Stimulated activated CD4-positive, alpha-beta T cell treated with anti-CD3 and anti-CD28 coated beads, Interleukin-1b, Interleukin-23, amount 100 ng/mL, for 24 hours (primary cell): Measurements from ENCODE around the gene KIFAP3.
"Not testable (repeated sequence)": the region's sequence is repeated elsewhere in the genome, so short reads cannot be mapped to it uniquely, and the experiment has no call there.

Experiments
- DNase-seq, 4 experiments: peaks; one replicate each; pipeline ENCODE4 v3.0.0-alpha.2; 2020; ENCODE audit warnings: low read depth in 4 of 4, low spot score in 1 of 4

Gene KIFAP3

DNA sequence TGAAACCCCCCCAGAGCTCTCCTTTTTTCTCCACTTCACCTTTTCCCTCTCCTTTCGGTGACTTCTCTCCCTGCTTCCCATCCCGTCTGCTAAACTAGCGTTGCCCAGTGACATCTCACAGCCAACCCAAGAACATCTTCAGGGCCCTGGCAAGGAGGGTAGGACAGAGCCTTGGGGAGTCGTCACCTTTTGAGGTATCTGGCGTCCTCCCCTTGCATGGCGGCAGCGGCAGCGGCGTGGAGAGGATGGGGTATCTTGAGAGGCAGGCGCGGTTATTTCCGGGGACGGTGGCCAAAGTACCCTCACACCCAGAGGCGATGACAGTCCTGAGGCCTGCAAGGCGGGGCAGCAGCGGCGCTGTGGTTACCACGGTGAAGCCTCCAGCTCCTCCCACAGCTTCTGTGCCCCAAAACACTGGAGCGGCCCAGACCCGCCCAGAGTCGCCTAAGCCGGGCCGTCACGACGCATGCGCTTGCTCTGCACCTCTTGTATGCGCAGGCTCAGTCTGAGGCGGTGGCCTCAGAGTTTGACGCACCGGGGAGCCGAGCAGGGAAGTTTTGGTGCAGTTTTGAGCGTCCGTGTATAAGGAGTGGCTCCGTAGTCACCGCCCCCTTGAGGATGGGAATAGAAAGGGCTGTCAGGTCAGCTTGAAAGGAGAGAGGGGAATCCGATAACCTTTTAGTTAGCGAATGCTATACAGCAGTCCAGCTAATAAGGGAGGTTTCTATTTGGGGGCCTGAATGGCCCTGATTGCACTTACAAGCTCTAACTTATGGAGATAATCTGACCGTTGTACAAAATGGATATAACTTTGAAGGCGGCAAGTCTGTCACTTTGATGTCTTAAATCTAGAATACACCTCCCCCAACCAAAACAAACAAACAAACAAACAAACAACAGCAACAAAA is at the start of gene KIFAP3:
KIFAP3 (minus strand) TSS at position 446 of the 908 bp plus-strand sequence; CDS start at position 218, 228 bp downstream.
- peak; percentile 76 to 93 (median 88) for DNase-seq

DNA sequence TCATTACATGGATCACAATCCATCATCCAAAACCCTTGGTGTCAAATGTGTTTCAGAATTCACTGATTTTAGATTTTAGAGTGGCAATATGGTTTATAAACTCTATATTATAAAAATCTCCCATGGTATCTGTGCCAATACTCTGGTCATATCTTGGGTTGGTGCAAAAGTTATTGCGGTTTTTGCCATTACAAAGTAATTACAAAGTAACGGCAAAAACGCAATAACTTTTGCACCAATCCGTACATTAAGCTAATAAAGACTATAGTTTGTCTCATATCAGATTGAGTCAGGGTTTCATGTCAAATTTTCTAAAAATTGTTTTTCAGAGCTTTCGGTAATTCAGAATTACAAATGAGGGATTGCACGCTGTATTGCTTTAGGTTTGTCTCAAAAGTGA is 47.9 kb upstream of the KIFAP3 start:
- no peak for DNase-seq

DNA sequence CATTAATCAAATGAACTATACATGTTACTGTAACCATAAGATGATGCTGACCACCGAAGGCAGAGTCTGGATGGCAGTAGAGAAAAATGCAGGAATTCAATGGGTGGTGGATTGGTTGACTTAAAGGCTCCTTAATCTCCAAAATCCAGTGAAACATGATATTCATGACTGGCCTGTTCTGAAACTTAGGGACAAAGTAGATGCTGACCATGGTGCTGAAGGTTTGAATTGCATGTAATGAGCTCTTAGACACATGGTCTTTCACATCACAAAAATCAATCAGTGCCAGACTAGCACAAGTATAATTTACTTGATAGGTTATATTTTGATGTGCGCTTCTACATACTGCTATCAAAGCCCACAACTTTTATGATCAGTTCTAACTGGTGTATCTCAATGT is 40.4 kb upstream of the KIFAP3 start:
- no peak for DNase-seq

DNA sequence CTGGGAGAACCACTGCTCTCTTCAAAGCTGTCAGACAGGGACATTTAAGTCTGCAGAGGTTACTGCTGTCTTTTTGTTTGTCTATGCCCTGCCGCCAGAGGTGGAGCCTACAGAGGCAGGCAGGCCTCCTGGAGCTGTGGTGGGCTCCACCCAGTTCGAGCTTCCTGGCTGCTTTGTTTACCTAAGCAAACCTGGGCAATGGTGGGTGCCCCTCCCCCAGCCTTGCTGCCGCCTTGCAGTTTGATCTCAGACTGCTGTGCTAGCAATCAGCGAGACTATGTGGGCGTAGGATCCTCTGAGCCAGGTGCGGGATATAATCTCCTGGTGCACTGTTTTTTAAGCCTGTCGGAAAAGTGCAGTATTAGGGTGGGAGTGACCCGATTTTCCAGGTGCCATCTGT is 38.6 kb upstream of the KIFAP3 start:
- DNase-seq: not testable (repeated sequence)

DNA sequence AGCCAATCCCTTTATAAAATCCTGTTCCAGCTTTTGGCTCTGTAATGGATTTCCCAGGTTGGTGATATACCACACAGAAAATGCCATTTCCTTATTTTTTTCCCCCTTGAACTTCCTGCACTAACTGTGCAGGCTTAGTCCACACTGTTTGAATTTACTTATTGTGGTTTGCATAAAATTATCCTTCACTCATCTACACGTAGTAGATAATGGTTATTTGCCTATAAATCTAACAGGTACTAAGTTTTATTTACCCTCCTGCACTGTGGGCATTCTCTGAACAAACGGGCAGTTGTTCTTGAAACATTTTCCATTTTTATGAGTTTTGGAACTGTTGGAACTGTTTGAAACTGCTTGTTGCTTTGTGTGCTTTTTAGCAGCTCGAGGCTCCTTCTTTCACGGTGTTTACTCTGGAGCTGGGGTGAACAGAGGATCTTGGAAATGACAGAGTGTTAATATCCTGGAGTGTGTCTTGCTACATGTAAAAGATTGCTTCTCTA is 23.0 kb upstream of the KIFAP3 start:
- DNase-seq: no peak

DNA sequence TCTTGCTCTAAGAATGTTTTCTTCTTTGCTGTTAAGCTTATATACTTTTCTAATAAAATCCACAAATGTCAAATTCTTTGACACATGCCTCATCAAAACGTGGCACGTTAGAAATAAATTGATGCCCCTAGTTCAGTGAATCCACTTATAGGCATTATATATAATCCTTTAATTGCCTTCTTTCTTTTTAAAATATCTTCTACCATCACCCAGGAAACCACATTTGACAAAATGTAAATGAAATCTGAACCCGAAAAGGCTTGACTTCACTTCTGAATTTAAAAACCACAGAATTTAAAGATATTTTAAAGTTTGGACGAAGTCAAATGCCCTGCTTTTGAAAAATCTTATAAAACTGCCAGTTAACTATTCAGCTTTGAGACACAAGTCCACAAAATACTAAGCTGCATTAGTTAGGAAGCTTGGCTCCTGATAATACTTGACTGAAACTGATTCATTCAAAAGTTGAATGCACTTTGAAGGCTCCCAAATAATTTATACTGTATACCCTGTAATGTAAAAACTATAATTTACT is 22.4 kb upstream of the KIFAP3 start:
- DNase-seq: no peak

DNA sequence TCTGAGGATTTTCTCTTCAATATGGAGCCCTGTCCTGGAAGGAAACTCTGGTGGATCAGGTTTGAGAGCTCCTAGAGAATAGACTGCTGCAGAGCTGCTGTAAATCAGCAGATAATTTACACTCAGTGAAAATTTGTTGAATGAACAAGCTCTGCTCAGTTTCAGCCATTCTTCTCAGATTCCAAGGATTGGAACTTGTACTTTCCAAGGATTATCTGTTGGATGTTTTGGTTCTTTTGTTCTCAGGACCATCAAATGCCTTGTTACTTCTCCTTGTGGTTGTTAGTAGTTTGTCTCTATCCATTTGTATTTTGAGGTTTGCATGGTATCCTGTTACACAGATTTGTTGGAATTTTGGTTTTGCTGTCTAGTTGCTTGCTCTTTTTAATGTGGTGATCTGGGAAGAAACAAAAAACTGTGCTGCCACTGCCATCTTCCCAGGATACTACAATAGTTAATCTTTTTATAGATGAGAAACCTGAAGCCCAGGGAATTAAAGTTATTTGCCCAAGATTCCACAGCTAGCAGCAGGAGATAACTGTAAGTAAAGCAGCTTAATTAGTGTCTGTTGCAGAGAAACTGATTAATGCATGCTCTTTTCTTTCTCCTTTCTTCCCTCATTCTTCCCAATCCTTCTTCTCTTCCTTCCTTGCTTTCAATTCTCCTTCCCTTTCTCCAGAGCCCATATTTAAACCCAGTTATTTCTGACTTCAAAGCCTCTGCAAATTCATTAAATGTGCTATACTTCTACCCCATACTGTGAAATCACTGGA is 21.7 kb upstream of the KIFAP3 start:
- no peak for DNase-seq

DNA sequence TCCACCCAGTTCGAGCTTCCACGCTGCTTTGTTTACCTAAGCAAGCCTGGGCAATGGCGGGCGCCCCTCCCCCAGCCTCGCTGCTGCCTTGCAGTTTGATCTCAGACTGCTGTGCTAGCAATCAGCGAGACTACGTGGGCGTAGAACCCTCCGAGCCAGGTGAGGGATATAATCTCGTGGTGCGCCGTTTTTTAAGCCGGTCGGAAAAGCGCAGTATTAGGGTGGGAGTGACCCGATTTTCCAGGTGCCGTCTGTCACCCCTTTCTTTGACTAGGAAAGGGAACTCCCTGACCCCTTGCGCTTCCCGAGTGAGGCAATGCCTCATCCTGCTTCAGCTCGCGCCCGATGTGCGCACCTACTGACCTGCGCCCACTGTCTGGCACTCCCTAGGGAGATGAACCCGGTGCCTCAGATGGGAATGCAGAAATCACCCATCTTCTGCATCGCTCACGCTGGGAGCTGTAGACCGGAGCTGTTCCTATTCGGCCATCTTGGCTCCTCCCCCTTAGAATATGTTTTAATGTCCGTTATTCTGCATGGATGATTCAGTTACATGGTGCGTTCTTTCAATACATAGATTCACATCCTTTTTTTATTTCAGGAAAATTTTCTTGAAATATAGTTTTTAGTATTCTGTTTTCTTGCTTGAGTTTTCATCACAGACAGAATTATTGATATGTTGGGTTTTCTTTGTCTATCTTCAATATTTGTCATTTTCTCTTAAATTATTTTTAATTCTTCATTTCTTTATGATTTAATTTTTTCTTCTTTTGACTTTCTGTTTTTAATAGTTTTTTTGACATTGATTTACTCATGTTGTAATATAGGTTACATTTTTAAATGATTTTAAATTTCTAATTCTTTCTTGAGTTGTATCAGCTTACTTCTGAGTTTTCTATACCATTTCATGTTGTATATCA is 20.5 kb upstream of the KIFAP3 start:
- not testable (repeated sequence) for DNase-seq

DNA sequence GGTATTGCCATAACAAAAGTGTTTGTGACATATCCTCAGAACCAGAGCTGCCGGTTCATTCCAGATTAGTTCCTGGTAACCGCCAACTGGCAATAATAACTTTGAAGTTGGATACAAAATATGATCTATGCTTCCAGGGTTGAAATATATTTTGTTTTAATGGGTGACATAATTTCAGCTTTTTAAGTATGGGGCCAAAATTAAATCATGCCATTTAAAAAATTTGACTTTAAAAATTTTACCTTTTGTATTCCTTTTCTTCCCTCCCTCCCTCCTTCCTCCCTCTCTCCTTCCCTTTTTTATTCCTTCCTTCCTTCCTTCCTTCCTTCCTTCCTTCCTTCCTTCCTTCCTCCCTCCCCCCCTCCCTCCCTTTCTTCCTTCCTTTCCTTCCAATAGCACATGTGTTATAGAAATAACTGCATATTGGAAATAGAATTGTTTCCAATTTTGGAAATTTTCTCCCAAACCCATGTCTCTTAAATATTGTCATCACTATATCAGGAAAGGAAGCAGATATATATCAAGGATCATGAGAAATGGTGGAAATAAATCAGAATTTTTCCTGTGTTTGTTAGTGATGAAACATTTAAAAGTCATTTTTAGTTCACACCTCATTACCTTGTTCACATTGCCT is 12.0 kb upstream of the KIFAP3 start:
- no peak for DNase-seq

DNA sequence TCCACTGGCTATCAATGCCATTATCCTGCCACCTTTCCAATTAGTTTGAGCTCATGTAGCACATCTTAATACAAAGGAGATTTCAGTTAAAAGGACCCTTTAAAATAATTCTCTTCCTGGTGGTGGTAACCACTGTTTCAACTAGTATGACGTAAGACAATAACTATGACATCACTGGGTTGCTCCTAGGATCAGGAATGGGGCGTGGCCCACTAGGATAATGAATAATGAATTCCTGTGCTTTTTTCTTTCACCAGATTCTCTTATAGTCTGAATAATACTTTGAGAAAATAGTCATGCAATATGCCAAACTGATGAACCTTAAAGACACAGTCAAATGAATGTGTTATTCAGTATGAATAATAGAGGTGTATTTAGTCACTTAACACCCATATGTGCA is 10.6 kb upstream of the KIFAP3 start:
- no peak for DNase-seq

DNA sequence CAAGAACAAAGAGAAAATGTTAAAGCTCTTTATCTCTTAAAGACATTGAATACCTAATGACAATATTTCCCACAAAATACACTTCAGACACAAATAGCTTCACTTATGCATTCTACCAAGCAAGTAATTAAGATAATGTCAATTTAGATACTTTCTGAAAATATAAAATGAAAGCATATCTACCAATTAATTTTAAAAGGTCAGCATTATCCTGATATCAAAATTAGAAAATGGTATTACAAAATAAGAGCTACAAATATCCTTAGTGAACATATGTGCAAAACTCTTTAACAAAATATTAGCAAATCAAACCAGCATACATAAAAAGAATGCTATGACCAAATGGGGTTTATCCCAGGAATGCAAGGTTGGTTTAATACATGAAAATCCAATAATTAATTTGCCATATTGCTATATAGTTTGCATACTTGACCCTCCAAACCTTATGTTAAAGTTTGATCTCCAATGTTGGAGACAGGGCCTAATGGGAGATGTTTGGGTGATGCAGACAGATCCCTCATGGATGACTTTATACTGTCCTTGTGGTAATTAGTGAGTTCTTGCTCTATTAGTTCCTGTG is 4.2 kb upstream of the KIFAP3 start:
- DNase-seq: no peak

DNA sequence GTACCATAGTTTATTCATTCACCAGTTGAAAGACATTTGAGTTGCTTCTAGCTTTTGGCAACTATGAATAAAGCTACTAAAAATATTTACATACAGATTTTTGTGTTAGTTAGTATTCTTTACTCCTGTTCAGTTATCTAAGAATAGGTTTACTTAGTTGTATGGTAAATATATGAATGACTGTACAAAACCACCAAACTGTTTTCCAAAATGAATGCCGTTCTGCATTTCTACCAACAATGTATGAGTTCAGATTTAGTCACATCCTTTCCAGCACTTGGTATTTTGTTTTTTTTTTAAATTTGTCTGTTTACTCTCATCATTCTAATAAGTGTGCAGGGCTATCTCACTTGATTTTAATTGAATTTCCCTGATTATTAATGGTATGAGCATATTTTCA is 3.4 kb upstream of the KIFAP3 start:
- DNase-seq: no peak

DNA sequence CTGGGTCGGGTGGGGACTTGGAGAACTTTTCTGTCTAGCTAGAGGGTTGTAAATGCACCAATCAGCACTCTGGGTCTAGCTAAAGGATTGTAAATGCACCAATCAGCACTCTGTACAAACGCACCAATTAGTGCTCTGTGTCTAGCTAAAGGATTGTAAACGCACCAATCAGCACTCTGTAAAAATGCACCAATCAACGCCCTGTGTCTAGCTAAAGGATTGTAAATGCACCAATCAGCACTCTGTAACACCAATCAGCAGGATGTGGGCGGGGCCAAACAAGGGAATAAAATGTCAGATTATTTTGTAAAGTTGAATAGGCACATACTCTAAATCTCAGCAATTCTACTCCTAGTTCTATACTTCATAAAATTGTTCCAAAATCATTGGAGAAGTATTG is 2.5 kb upstream of the KIFAP3 start:
- not testable (repeated sequence) for DNase-seq

DNA sequence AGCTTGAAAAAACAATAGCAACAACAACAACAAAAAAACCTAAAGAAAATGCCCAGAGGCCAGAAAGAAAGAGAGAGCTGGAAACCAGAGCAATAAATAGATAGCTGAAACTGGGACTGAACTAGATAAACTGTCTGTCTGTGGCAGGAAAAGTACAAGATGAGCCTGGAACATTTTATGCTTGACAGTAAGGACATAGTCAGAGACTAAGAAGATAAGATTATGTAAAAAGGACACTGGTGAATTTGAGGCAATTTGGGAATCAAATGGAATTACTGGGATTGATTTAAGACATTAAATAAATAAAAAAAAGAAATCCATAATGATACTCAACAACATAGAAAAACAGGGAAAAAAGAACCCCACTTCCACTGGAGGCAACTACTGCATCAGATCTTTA is 1.7 kb upstream of the KIFAP3 start:
- DNase-seq: no peak

DNA sequence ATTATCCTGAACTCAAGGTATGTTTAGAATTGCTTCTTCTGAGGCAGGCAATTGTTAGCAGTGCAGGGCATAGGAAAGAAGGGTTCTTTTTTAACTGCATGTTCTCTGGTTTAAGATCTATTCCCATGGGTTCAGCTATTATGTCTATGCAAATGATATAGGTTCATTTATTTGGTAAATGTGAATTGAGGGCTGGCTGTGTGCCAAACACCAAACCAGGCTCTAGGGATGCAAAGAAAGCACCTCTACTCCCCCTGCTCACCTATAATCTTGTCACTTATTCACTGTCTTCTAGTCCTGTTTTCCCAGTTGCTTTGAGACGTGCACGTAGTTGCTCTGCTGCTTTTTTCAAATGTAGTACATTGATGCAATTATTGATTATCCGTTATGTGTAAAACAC is 691 bp upstream of the KIFAP3 start:
- no peak for DNase-seq

DNA sequence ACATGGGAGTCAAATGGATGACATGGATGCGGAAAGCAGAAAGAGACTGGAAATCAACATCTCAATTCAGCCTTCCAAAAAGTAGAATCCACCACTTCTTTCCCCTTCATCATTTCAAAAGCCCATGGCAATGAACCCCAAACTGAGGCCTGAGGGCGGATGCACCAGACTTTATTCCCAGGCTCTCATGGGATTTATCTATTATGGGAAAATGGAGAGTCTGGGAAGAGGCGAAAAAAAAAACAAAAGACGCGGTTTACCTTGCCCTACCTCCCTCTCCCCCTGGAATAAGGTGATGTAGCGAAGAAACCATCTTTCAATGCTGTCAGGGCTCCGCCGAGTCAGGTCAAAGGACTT is 624 bp downstream of the KIFAP3 start:
- DNase-seq: no peak

DNA sequence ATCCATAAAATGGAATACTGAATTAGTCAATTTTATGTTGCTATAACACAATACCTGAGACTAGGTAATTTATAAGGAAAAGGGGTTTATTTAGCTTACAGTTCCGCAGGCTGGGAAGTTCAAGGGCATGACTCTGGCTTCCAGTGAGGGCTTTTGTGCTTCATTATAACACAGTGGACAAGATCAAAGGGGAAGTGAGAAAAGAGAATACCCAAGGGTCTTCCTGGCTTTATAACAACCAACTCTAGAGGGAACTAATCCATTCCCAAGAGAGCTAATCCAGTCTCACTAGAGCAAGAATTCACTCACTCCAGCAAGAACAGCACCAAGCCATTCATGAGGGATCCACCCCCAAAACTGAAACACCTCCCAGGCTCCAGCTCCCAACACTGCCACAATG is 3.1 kb downstream of the KIFAP3 start:
- no peak for DNase-seq

DNA sequence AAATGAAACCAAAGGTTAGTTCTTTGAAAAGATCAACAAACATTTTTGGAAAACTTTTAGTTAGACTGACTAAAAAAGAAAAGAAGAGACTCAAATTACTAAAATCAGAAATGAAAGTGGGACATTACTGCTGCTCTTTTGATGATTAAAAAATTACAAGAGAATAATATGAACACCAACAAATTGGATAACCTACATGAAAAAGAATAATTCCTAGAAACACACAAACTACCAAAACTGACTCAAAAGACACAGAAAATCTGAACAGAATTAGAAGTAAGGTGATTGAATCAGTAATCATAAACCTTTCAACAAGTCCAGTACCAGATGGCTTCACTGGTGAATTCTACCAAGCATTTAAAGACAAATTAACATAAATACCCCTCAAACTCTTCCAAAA is 5.6 kb downstream of the KIFAP3 start:
- DNase-seq: no peak

DNA sequence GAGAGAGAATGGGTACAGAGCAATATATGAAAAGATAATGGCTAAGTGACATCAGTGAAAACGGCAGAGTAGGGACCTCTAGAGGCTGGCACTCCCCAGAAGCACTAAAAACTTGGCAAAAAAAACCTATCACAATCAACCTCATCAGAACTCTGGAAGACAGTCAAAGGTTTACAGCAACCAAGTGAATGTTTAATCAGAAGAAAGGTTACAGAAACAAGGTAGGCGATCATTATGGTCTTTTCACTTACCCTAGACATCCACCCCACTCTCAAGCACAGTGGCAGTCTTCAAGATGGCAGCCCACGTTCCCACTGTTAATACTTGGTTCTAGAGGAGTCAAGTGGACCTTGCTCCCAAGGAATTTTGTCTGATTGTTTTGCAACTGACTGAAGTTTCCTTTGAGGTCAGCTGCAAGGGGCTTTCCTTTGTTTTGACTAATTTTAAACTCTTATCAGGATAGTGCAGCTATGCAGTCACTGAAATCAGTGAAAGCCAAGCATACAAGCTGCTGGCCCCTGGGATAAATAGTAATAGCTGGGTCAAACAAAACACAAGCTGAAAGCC is 7.2 kb downstream of the KIFAP3 start:
- DNase-seq: no peak

DNA sequence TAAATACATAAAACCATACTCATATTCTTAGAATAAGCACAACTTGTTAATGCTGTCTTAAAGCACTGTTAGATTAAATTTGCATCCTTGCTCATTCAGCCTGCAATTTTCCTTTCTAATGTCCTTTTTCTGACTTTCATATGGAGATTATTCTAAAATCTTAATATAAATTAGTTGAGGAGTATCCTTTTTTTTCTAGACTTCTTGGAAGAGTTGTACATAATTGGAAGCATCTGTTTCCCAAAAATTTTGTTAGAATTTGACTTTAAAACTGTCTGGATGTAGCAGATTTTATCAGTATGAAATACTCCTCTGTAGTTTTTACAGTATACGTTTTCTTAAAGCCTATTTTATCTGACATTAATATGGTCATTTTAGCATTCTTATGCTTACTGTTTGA is 9.7 kb downstream of the KIFAP3 start:
- DNase-seq: no peak
